Naive B cell (primary cell): ENCODE data around the gene INSYN2B. TPM values are rescaled to one million over a fixed set of nuclear protein-coding genes. Genes with fewer than 3 reads are reported as not detected.
"Not testable (repeated sequence)": the region's sequence is repeated elsewhere in the genome, so short reads cannot be mapped to it uniquely, and the experiment has no call there.

ENCODE experiments used
- ATAC-seq, 2 donors: fragments of 150-1000 bp; cut with Tn5 transposase; 2 replicates each; pipeline ENCODE4 v1.10.0; 2021; ENCODE audit warnings: low read depth in 2 of 2, mild to moderate bottlenecking in 2 of 2, moderate library complexity in 2 of 2
- DNase-seq: peaks from one replicate; pipeline ENCODE4 v3.0.0; 2022
- H3K27ac Mint-ChIP-seq, 6 donors: one replicate each; pipeline ENCODE4 v1.8.0; 2020 to 2022; ENCODE audit warnings: mild to moderate bottlenecking in 6 of 6, mixed read lengths in 6 of 6, moderate library complexity in 5 of 6, inconsistent platforms in 2 of 6
- H3K27me3 Mint-ChIP-seq, 3 donors: one replicate each; pipeline ENCODE4 v1.8.0; 2021 to 2022; ENCODE audit warnings: mixed read lengths in 3 of 3, mild to moderate bottlenecking in 1 of 3
- H3K36me3 Mint-ChIP-seq, 2 donors: one replicate each; pipeline ENCODE4 v1.8.0; 2020 to 2022; ENCODE audit warnings: mixed read lengths in 2 of 2, inconsistent platforms in 1 of 2, mild to moderate bottlenecking in 1 of 2
- H3K4me1 Mint-ChIP-seq, 3 donors: one replicate each; pipeline ENCODE4 v1.8.0; 2020 to 2022; ENCODE audit warnings: mixed read lengths in 3 of 3, inconsistent platforms in 1 of 3, mild to moderate bottlenecking in 1 of 3, moderate library complexity in 1 of 3
- H3K4me3 Mint-ChIP-seq, 8 donors: one replicate each; pipeline ENCODE4 v1.8.0; 2020 to 2022; ENCODE audit warnings: mild to moderate bottlenecking in 8 of 8, mixed read lengths in 8 of 8, moderate library complexity in 8 of 8, inconsistent platforms in 2 of 8
- H3K9me3 Mint-ChIP-seq, 7 donors: one replicate each; pipeline ENCODE4 v1.8.0; 2020 to 2022; ENCODE audit warnings: mixed read lengths in 7 of 7, mild to moderate bottlenecking in 5 of 7, inconsistent platforms in 2 of 7, moderate library complexity in 1 of 7
- polyA plus RNA-seq, 6 donors: library from polyadenylated mRNA; unstranded; fragments of 300-500 nt; fragmentation: Illumina TruSeq; gene quantifications; one replicate each; pipeline ENCODE4 v1.2.3, GENCODE V29; 2021; ENCODE audit warnings: low read depth in 6 of 6

INSYN2B gene
- polyA plus RNA-seq, 6 donors from 2014 or later: 0.32 to 0.77 (median 0.37) TPM; not detected in 3

GRCh38 chr5:169847519-169847918 is 132.8 kb downstream of the INSYN2B start:
- Mint-ChIP-seq H3K9me3 (peaks cover 5 to 32% (median 18%) of the 10 kb centered on the region in 7 donors), H3K36me3 (peaks cover 62 to 85% of the 10 kb centered on the region in 2 donors), H3K27ac (no peak overlapping the region), H3K27me3 (no peaks in the 10 kb centered on the region), H3K4me1 (peaks cover 0 to 21% (median 11%) of the 10 kb centered on the region in 3 donors), H3K4me3 (no peak overlapping the region)
- ATAC-seq (no peak), DNase-seq (no peak)

GRCh38 chr5:169842699-169843098 is 137.6 kb downstream of the INSYN2B start:
- H3K27ac Mint-ChIP-seq: peak overlapping the region in 1 of 6 donors; percentile 16
- DNase-seq (no peak), ATAC-seq (no peak)
- H3K36me3 Mint-ChIP-seq: peaks cover 66 to 80% of the 10 kb centered on the region in 2 donors
- H3K27me3 Mint-ChIP-seq: no peaks in the 10 kb centered on the region
- H3K4me3 Mint-ChIP-seq: no peak overlapping the region
- peaks cover 0 to 3% (median 0%) of the 10 kb centered on the region in 7 donors for H3K9me3 Mint-ChIP-seq
- H3K4me1 Mint-ChIP-seq: peaks cover 0 to 10% (median 10%) of the 10 kb centered on the region in 3 donors

- Mint-ChIP-seq H3K27me3 (no peaks in the 10 kb centered on the region), H3K9me3 (peaks cover 0 to 3% (median 0%) of the 10 kb centered on the region in 7 donors), H3K36me3 (peaks cover 64 to 71% of the 10 kb centered on the region in 2 donors), H3K4me1 (peaks cover 0 to 9% (median 8%) of the 10 kb centered on the region in 3 donors), H3K4me3 (no peak overlapping the region), H3K27ac (no peak overlapping the region)
- ATAC-seq (no peak), DNase-seq (no peak)
Observed at GRCh38 chr5:169840405-169840804, 139.9 kb downstream of the INSYN2B start.

GRCh38 chr5:169838688-169839087 is 141.6 kb downstream of the INSYN2B start:
- DNase-seq (no peak), ATAC-seq (no peak)
- peaks cover 0 to 9% (median 6%) of the 10 kb centered on the region in 3 donors for H3K4me1 Mint-ChIP-seq
- H3K9me3 Mint-ChIP-seq: peaks cover 0 to 3% (median 0%) of the 10 kb centered on the region in 7 donors
- H3K27me3 Mint-ChIP-seq: no peaks in the 10 kb centered on the region
- peaks cover 54 to 60% of the 10 kb centered on the region in 2 donors for H3K36me3 Mint-ChIP-seq
- no peak overlapping the region for H3K4me3 Mint-ChIP-seq
- H3K27ac Mint-ChIP-seq: peak overlapping the region in 2 of 6 donors; percentile 1 to 23

- Mint-ChIP-seq H3K27ac (peak overlapping the region in 1 of 6 donors; percentile 23), H3K9me3 (peaks cover 0 to 3% (median 0%) of the 10 kb centered on the region in 7 donors), H3K4me1 (peaks cover 0 to 9% (median 6%) of the 10 kb centered on the region in 3 donors), H3K36me3 (peaks cover 56 to 58% of the 10 kb centered on the region in 2 donors), H3K27me3 (no peaks in the 10 kb centered on the region), H3K4me3 (no peak overlapping the region)
- DNase-seq: no peak
- no peak for ATAC-seq
Observed at GRCh38 chr5:169837686-169838085, 142.6 kb downstream of the INSYN2B start.

- no peak for DNase-seq
- no peak for ATAC-seq
- Mint-ChIP-seq H3K36me3 (peaks cover 50 to 54% of the 10 kb centered on the region in 2 donors), H3K9me3 (peaks cover 0 to 3% (median 0%) of the 10 kb centered on the region in 7 donors), H3K27me3 (no peaks in the 10 kb centered on the region), H3K27ac (peak overlapping the region in 2 of 6 donors; percentile 22 to 26), H3K4me3 (no peak overlapping the region), H3K4me1 (peaks cover 4 to 10% (median 9%) of the 10 kb centered on the region in 3 donors)
Observed at GRCh38 chr5:169836835-169837536, 143.3 kb downstream of the INSYN2B start.

- Mint-ChIP-seq H3K4me1 (peaks cover 4 to 19% (median 9%) of the 10 kb centered on the region in 3 donors), H3K36me3 (peaks cover 26 to 38% of the 10 kb centered on the region in 2 donors), H3K27ac (peak overlapping the region in 1 of 6 donors; percentile 0)
- ATAC-seq, H3K4me3 Mint-ChIP-seq, H3K9me3 Mint-ChIP-seq, DNase-seq, H3K27me3 Mint-ChIP-seq: not testable (repeated sequence)
Observed at GRCh38 chr5:169834540-169834939, 145.8 kb downstream of the INSYN2B start.

GRCh38 chr5:169833681-169834292 is 146.5 kb downstream of the INSYN2B start:
- not testable (repeated sequence) for H3K4me3 Mint-ChIP-seq, H3K9me3 Mint-ChIP-seq, DNase-seq, H3K27me3 Mint-ChIP-seq, ATAC-seq
- H3K27ac Mint-ChIP-seq: peak overlapping the region in 1 of 6 donors; percentile 88
- H3K36me3 Mint-ChIP-seq: peaks cover 19 to 32% of the 10 kb centered on the region in 2 donors
- peaks cover 4 to 21% (median 9%) of the 10 kb centered on the region in 3 donors for H3K4me1 Mint-ChIP-seq

GRCh38 chr5:169832845-169833244 is 147.4 kb downstream of the INSYN2B start:
- no peak for DNase-seq
- ATAC-seq: no peak
- Mint-ChIP-seq H3K4me1 (peaks cover 4 to 30% (median 5%) of the 10 kb centered on the region in 3 donors), H3K27me3 (no peaks in the 10 kb centered on the region), H3K4me3 (no peak overlapping the region), H3K27ac (peak overlapping the region in 3 of 6 donors; percentile 9 to 88 (median 69)), H3K9me3 (no peaks in the 10 kb centered on the region), H3K36me3 (peaks cover 10 to 24% of the 10 kb centered on the region in 2 donors)

GRCh38 chr5:169832304-169832703 is 148.0 kb downstream of the INSYN2B start:
- no peaks in the 10 kb centered on the region for H3K9me3 Mint-ChIP-seq
- no peaks in the 10 kb centered on the region for H3K27me3 Mint-ChIP-seq
- H3K4me1 Mint-ChIP-seq: peaks cover 4 to 30% (median 5%) of the 10 kb centered on the region in 3 donors

GRCh38 chr5:169831331-169831730 is 149.0 kb downstream of the INSYN2B start:
- DNase-seq (no peak), ATAC-seq (no peak)
- H3K4me1 Mint-ChIP-seq: peaks cover 5 to 30% (median 5%) of the 10 kb centered on the region in 3 donors
- peak overlapping the region in 2 of 6 donors; percentile 25 to 34 for H3K27ac Mint-ChIP-seq
- H3K36me3 Mint-ChIP-seq: peaks cover 8 to 19% of the 10 kb centered on the region in 2 donors
- H3K9me3 Mint-ChIP-seq: no peaks in the 10 kb centered on the region
- H3K4me3 Mint-ChIP-seq: no peak overlapping the region
- no peaks in the 10 kb centered on the region for H3K27me3 Mint-ChIP-seq

More at GRCh38 chr5:169832304-169832703, 148.0 kb downstream of the INSYN2B start:
- no peak overlapping the region for H3K4me3 Mint-ChIP-seq
- peaks cover 8 to 19% of the 10 kb centered on the region in 2 donors for H3K36me3 Mint-ChIP-seq
- H3K27ac Mint-ChIP-seq: peak overlapping the region in 3 of 6 donors; percentile 35 to 69 (median 48)
- no peak for DNase-seq
- ATAC-seq: no peak

GRCh38 chr5:169828385-169828784 is 151.9 kb downstream of the INSYN2B start:
- peaks cover 8 to 26% of the 10 kb centered on the region in 2 donors for H3K36me3 Mint-ChIP-seq
- H3K27me3 Mint-ChIP-seq: no peaks in the 10 kb centered on the region
- no peak overlapping the region for H3K4me3 Mint-ChIP-seq
- no peak for ATAC-seq
- peak overlapping the region in 2 of 6 donors; percentile 4 to 83 for H3K27ac Mint-ChIP-seq
- H3K4me1 Mint-ChIP-seq: peaks cover 0 to 24% (median 5%) of the 10 kb centered on the region in 3 donors
- DNase-seq: no peak
- H3K9me3 Mint-ChIP-seq: peaks cover 0 to 2% (median 0%) of the 10 kb centered on the region in 7 donors

GRCh38 chr5:169827769-169828168 is 152.5 kb downstream of the INSYN2B start:
- no peak overlapping the region for H3K27ac Mint-ChIP-seq
- no peak for DNase-seq
- H3K9me3 Mint-ChIP-seq: peaks cover 0 to 3% (median 0%) of the 10 kb centered on the region in 7 donors
- H3K36me3 Mint-ChIP-seq: peaks cover 8 to 20% of the 10 kb centered on the region in 2 donors
- no peak for ATAC-seq
- H3K4me3 Mint-ChIP-seq: no peak overlapping the region
- peaks cover 0 to 24% (median 5%) of the 10 kb centered on the region in 3 donors for H3K4me1 Mint-ChIP-seq
- H3K27me3 Mint-ChIP-seq: no peaks in the 10 kb centered on the region
